NCI-H748 (cell line): ENCODE results near the gene MAP1LC3B.

Experiments used
- DNase-seq: peaks from one replicate; lab custom pipeline; 2025; ENCODE audit not compliant: unreplicated experiment; lab: John Stamatoyannopoulos, UW

The MAP1LC3B gene

GRCh38 chr16:87409153-87409552 lies 17.0 kb downstream of the MAP1LC3B start:
- DNase-seq, result no peak

- no peak for DNase-seq
These were observed 17.6 kb downstream of the MAP1LC3B start for GRCh38 chr16:87409781-87410180.

- DNase-seq, result no peak
These were observed 18.4 kb downstream of the MAP1LC3B start for GRCh38 chr16:87410530-87410929.

GRCh38 chr16:87410968-87411367 lies 18.8 kb downstream of the MAP1LC3B start:
- DNase-seq, result no peak

- DNase-seq, result no peak
These were observed 19.5 kb downstream of the MAP1LC3B start for GRCh38 chr16:87411375-87412271.

GRCh38 chr16:87412371-87412995 lies 20.3 kb downstream of the MAP1LC3B start:
- DNase-seq, result no peak

- no peak for DNase-seq
These were observed 20.9 kb downstream of the MAP1LC3B start for GRCh38 chr16:87412996-87413421.

- no peak for DNase-seq
These were observed 22.1 kb downstream of the MAP1LC3B start for GRCh38 chr16:87414251-87414680.

- no peak for DNase-seq
These were observed 23.3 kb downstream of the MAP1LC3B start for GRCh38 chr16:87415441-87415840.

- no peak for DNase-seq
These were observed 24.8 kb downstream of the MAP1LC3B start for GRCh38 chr16:87416826-87417527.

- DNase-seq, result no peak
These were observed 25.4 kb downstream of the MAP1LC3B start for GRCh38 chr16:87417528-87417910.

GRCh38 chr16:87418216-87418615 lies 26.1 kb downstream of the MAP1LC3B start:
- no peak for DNase-seq

- no peak for DNase-seq
These were observed 26.5 kb downstream of the MAP1LC3B start for GRCh38 chr16:87418644-87419043.

GRCh38 chr16:87420026-87421002 lies 28.2 kb downstream of the MAP1LC3B start:
- no peak for DNase-seq

- DNase-seq, result no peak
These were observed 29.1 kb downstream of the MAP1LC3B start for GRCh38 chr16:87421003-87421912.

GRCh38 chr16:87422106-87422505 lies 30.0 kb downstream of the MAP1LC3B start:
- no peak for DNase-seq

GRCh38 chr16:87423429-87423828 lies 31.3 kb downstream of the MAP1LC3B start:
- no peak for DNase-seq

GRCh38 chr16:87424266-87424665 lies 32.1 kb downstream of the MAP1LC3B start:
- DNase-seq, result no peak

- no peak for DNase-seq
These were observed 33.8 kb downstream of the MAP1LC3B start for GRCh38 chr16:87425941-87426340.
